NCI-H187 (cell line): ENCODE results near the gene AGBL4.
"Not testable (repeated sequence)": the region's sequence is repeated elsewhere in the genome, so short reads cannot be mapped to it uniquely, and the experiment has no call there.

Experiments
- DNase-seq, 2 experiments: peaks; one replicate each; lab custom pipeline; 2025; lab: John Stamatoyannopoulos, UW

AGBL4 gene

DNA sequence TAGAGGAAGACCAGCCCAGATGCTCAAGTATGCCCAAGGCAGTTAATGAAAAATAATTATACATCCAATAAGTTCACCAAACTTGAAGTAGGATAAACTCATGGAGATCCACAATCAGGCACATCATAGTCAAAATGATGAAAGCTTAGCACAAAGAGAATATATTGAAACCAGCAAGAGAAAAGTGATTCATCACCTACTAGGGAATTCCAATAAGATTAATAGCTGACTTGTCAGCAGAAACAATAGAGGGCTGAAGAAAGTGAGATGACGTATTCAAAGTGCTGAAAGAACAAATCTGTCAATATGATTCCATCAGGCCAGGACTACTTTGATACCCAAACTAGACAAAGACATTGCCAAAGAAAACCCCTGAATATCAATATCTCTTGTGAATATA lies 995.4 kb downstream of the AGBL4 start:
- no peak for DNase-seq

DNA sequence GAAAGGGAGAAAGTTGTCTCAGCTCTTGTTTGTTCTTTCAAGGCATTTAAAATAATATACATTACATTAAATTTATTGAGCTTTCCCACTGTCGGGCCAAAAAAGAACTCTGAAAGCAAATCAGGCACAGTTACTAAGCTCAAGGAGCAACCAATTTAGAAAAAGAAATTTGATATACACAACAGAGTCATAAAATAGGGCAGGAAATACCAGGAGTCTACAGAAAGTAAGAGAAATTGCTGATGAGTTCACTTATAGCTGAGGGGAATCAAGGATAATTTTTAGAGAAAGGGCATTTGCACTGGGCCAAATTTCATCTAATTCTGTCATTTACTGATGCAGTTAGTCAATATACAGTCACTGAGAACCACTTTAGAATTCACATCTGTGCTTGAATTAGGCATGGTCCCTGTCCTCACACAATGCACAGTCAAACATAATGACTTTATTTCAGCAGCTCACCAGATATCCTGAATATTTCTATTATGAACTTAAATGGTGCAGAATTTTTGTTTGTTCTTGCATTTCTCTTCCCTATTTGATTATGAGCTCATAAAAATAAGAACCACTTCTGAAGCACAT lies 997.4 kb downstream of the AGBL4 start:
- DNase-seq: no peak

DNA sequence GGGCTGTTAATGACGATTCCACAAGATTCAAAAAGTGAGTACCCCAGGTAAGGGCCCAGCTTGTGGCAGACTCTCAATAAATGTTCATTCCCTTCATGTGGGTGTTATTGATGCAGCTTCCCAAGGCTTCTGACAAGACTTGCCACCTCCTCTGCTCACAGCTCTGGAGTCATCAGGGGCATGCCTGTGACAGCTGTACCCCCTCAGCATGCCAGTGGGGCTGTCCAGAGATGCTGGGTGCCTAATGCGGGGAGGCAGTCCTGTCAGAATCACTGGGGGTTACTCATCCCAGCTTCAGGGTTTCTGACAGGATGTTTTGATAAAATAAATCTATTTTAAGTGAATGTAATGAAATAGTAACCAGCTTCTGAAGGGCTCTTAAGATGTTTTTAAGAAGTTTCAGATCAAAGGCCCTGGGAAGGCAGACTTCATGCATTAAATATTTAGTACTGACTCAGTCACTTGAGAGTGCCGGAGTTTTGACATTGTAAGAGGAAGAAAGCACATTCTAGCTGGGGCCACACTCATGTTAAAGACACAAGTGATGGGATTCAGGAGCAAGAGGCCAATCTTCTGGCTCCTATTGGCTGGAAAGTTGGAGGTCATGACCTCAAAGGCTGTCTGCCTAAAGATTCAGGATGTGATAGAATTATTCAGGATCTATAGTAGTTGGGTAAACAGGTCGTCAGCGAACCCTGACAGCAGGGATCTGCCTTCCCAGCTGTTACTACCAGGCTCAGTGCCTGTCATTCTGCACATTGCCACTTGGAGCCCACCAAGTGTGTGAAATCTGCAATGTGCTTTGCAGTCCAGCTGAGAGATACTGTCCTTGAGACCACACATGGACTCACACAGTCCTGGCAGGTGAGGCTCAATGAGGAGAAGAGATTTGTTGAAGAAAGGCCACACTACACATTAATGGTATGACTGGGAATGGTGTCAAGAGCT lies 1007.5 kb downstream of the AGBL4 start:
- DNase-seq: no peak

DNA sequence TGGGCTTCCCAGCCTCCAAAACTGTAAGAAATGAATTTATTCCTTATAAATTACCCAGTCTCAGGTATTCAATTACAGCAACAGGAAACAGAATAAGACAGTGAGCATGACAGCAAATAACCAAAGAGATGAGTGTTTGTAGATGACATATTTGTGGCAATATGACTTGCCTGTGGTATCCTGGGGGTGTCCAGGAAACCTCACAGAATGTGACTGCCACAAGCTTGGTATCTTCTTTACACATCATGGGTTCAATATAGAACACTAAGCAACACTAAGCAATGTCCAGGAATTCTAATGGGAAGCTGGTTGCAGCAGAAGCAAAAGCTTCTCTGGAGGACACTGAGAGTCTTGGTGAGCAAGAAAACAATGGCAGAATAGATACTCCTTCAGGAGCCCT lies 1010.7 kb downstream of the AGBL4 start:
- DNase-seq: no peak

DNA sequence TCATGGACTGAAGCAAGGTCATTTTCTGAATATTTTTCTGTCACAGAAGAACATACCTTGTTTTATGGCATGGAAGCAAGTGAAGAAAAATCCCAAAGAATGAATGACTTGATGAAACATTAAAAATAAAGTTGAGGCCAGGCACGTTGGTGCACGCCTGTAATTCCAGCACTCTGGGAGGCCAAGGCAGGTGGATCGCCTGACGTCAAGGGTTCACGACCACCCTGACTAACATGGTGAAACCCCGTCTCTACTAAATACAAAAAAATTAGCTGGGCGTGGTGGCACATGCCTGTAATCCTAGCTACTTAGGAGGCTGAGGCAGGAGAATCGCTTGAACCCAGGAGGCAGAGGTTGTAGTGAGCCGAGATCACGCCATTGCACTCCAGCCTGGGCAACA lies 1020.8 kb downstream of the AGBL4 start:
- DNase-seq: not testable (repeated sequence)

DNA sequence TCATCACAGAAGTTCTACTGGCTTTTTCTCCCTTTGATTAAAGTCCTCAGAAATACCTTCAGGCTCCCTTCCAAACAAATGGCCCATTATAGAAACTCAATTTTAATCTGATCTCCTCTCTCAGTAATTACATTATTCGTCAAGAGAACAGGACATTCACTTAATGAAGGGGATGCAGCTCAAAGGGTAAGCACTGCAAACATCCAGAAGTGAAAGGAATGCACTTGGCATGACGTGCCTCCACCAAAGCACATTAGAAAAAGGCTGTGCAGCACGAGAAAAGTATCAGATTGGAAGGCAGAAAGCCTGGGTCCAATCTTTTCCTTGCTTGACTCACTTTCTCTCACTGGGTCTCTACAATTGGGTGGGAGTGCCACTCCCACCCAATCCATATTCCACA lies 1024.4 kb downstream of the AGBL4 start:
- no peak for DNase-seq

DNA sequence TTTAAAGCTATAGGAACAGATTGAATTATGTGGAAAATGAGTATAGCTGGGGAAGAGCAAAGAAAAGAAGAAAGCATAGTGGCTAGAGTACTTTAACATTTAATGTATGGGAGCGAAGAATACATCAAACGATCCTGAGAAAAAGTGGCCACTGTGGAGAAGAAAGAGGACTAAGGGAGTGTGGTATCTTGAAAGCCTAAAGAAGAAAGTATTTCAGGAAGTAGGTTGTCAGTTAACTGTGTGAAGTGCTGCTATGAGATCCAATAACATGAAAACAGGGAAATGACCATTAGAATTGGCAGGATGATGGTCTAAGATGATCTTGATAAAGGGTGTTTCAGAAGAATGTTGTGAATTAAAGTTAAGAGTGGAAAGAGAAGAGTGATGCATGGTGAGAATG lies 1027.4 kb downstream of the AGBL4 start:
- no peak for DNase-seq

DNA sequence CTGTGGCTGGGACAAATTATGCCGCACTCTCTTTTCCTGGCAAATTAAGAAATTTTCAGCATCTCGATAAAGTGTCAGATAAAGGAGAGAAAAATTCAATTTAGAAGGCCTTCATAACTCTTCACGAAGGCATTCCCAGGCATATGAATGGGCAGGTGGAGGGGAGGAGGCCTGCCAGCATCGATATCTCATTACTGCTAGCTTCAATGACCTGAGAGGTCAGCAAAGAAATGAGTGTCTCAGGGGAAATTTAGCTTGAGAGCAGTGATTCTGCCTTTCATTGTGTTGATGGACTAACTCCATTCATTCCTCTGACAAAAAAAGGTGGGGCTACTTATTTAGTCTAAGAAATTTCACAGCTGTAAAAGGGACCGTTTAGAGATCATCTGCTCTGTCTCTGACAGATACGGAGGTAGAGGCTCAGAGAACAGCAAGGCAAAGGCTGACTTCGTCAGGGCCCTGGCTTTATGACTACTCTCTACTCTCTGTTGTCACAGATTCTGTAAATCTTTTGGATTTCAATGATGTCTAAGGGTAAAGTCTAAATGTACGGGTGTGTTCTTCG lies 1035.0 kb downstream of the AGBL4 start:
- no peak for DNase-seq

DNA sequence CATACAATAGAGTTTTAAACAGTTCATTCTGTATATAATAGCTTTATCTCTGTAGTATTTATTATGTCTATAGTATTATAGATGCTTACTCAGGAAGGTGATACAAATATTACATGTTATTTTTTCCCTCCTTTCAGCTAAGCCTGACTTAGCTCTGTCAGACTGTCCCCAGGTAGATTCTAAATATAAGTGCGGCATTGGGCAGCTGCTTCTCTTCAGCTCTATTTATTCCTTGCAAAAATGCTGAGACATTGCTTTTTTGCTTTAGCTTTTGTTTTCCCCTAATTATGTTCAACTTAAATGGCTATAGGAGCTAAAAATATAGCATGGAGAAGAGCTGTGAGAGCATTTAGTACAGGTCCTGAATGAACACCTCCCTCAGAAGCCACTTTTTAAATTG lies 1043.8 kb downstream of the AGBL4 start:
- no peak for DNase-seq

DNA sequence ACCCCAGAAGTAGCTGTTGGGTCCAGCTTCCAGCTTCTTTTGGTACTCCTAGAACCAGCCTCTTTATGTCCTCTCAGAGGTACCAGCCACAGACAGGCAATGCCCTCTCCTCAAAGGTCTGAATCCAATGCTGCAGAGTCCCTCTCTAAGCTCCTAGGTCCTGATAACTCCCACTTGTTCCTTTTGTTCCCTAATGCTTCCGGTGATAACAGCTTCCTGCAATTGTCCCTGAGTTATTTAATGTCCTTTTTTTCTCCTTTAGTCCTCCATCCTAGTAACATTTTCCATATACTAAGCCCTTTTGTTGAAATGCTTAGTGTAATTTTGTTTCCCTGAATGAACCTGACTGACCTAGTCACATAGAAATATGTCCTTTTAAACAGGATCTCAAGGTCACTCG lies 1045.3 kb downstream of the AGBL4 start:
- DNase-seq: no peak

DNA sequence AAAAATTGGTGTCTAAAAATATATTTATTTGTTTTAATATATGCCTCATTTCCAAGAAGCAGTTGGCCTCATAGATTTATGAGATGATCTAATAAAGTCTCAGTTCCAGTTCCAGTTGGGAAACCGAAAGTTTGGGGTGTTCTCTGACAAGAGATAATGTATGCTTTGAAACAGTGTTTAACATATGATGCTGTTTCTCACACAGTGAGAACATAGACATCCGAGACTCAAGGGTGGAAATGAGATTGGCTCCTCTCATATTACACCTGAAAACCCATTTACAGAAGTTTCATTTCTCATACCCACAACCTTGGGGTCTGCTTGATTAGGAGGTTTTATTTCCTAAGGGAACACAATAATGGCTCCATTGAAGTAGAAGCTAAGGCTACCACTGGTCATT lies 1046.5 kb downstream of the AGBL4 start:
- DNase-seq: no peak

DNA sequence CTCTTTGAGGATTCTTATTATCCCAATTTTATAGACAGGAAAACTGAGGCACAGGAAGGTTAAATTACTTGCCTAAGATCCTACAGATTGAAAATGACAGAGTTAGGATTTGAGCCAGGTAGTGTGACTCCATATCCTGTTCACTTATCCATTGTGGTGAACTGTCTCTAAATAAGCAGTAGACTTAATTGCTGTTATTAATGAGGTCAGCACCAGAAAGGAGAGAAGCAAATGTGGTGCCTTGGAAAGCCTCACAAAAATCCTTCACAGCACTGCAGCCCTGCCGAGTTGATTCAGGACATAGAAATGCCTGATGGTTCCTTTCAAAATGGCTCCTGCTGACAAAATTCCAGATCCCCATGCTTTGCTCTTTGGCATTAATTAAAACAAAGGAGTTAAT lies 1053.8 kb downstream of the AGBL4 start:
- no peak for DNase-seq

DNA sequence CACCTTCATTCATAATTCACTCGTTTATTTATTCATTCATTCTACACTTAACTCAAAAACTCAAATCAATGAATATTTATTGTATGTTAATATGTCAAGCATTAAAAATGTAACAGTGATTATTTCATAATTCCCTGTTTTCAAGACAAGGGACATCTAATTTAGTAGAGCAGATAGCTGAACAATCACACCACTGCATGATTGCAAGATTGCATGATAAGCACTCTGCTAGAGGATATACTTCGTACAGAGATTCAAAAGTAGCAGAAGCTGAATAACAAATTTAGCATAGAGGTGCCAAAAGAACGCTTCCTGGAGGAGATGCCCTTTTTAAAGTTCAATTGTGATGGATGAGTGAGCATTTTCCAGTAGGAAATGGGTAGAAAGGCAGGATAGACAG lies 1056.4 kb downstream of the AGBL4 start:
- no peak for DNase-seq

DNA sequence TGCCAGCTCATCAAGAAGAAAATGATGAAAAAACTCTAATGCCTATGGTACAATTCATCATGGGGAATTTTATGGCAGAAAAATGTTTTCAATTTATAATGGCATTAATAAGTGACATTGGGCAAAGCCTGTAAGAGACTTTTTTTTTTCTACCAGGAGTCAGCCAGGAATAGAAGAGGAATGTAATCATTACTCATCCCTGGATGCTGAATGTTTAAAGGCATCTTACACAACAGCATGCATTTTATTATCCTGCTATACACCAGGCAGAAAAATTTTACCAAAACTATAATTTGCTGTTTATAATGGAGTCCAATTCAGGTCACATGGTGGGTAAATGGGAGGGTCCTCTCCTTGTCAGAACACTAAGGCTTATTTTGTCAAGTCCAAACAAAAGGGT lies 1057.2 kb downstream of the AGBL4 start:
- no peak for DNase-seq

DNA sequence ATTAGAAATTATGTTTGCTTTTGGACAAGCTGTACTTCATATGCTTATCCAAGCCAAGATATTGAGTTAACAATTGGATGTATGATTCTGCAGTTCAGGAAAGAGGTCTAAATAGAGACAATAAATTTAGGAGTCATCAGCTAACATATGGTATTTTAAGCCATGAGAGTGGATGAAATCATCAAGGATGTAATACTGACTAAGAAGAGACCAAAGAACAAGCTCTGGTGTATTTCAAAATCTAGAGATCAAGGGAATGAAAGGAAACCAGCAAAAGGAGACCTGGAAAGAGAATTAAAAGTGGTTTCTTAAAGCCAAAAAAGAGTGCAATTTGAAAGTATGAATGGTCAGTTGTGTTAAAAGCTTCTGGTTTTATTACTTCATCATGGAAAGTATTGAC lies 1063.4 kb downstream of the AGBL4 start:
- no peak for DNase-seq

DNA sequence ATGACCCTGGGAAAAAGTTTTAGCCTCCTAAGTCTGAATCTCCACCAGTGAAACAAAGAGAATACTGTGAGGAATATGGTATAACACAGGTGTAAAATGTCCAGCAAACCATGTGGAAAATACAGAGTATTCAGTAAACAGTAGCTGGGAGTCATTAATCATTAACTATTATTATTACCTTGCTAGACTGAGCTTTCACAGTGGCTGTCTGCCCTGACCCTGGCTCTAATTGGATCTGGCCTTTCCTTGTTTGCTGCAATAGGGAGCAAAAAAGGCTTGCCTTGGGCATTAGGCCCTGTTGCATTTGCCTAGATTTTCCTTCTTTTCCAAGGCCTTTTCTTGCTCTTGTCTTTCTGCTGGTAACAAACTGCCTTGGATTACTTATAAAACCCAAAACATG lies 1068.0 kb downstream of the AGBL4 start:
- no peak for DNase-seq

DNA sequence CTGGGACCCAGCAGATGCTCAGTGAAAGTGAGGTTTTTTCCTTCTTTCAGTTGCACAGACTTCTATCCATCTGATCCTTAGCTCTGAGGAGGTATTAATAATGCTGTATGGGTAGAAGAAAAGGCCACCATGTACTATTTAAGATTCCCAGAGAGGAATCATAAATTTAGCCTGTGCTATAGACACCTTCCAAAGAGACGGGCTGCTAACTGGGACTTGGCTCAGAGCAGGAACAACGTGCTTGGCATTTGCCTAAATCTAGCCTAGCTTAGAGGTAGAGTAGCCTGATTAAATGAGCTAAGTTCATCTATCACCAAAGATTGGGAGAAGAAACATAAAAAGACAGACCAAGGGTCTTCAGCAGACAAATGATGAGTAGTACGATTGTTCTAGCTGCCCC lies 1070.1 kb downstream of the AGBL4 start:
- DNase-seq: no peak

DNA sequence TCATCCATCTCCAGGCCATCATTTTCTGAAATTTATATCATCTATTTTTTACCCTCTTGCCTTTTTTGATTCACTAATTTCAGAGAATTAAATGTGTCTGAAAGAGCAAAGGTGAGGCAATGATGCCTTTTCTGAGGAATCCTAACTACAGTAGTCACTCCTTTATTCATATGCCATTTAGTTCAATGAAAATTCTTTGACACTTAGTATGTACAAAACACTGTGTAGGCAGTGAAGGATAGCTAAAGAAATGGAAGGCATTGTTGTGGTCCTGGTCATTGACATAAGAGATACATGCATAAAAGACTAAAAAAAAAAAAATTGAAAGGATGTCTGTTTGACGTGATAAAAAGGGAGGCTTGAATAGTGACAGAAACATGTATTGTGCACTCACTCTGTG lies 1075.2 kb downstream of the AGBL4 start:
- no peak for DNase-seq

DNA sequence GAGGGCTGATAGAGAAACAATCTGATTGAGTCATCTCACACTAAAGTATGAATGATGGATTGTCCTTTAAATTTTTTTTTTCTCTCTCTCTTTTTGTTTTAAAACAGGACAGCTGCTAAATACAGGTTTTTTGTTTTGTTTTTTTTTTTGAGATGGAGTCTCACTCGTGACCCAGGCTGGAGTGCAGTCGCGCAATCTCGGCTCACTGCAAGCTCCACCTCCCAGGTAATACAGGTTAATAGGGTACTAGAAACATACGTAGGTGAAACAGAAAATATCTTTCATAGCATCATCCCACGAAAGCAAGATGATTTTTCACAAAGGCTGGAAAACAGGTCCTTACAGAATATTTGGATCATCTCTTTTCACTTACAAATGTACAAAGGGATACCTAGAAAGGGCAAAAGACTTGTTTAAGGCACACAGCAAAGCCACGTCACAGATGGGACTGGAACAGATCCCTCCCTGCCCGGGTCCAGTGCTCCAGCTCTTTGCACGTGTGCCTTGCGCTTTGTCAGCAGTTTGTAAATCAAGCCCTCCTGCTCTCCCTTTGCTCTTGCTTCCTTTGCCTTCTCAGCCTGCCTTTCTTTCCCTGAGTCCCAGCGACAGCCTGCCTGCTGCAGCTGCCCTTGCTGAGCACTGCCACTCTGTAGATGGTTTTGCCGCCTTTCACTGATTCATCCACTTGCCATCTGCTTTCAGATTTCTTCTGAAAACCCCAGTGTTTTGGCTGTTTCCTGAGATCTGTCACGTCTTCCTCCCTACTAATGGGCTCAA lies 1075.8 kb downstream of the AGBL4 start:
- no peak for DNase-seq

DNA sequence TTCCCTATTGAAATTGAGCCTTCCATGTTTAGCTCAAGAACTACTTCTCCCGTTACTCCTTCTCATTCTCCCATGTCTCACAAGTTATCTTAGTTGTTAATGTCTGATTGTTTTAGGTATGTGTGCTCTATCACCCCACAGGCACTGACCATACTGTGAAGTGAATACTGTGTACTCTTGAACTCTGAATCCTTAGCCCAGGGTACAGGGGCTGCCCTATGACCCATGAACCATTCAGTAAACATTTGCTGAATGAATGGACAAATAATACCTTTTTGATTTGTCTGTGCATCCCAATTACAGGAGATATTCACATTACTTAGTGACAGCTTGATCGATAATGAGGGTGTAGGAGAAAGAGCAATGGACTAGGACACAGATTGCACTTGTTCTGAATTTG lies 1077.7 kb downstream of the AGBL4 start:
- no peak for DNase-seq

DNA sequence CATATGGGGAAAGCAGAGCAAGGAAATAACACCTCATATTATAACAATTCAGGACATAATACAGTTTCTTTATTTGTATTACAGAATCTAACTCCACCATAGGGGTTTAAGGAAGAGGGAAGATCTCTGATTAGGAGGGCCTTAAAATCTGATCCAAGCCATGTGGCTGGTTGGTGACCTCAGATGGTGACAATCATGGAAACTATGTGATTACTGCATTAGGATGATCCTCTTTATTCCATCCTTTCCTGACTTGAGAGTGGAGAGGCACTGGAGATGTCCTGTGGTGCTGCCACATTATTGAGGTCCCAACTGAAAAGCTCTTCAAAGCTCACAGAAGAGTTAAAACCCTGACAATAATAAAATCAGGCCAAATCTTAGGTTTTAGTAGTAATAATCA lies 1078.9 kb downstream of the AGBL4 start:
- DNase-seq: no peak

DNA sequence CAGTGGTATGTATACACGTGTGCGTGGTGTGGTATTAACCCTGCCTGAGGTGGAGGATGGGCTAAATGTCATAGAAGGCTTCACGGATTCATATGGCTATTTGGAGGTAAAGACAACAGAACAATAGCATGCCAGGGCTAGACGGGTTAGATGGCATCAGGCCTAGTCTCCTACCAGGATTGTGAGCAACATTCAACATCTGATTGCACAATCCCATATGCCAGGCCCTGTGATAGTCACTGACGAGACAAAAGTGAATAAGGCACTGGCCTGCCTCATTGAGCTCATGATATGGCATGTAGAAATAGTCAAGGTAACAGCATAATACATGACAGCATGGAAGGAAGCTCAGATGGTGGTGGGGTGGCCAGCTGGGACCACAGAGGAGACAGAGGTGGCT lies 1079.9 kb downstream of the AGBL4 start:
- no peak for DNase-seq

DNA sequence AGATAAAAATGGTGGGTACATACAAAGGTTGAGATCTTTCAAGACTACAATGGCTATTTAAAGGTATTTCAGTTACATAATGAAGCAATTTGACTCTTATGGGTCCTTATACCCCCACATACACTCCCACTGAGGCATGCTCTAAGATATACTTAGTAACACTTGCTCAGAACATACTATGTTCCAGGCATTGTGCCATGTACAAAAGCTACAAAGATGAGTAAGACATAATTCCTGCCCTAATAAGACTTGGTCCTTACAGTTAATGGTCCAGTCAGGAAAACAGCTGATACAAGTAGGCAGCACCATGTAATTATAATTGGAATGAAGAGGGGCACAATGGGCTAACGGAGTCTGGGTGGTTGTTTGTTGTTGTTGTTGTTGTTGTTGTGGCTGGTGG lies 1080.4 kb downstream of the AGBL4 start:
- DNase-seq: no peak
